WTC11 (cell line): Measurements from ENCODE around the gene CSNK1A1.

Experiments used
- E2F4 ChIP-seq: sonication (generic); formaldehyde crosslinking; IDR thresholded peaks from 2 replicates; pipeline ENCODE4 v1.8.1; 2022; ENCODE audit warnings: low read depth, mild to moderate bottlenecking, moderate library complexity, missing genetic modification reagents, borderline replicate concordance
- FOXK1 ChIP-seq: sonication (generic); formaldehyde crosslinking; IDR thresholded peaks from 2 replicates; pipeline ENCODE4 v1.8.0; 2022; ENCODE audit warnings: mild to moderate bottlenecking, moderate library complexity, missing genetic modification reagents
- IRF1 ChIP-seq: sonication (generic); formaldehyde crosslinking; IDR thresholded peaks from 2 replicates; pipeline ENCODE4 v1.8.0; 2023; ENCODE audit warnings: missing genetic modification reagents
- JAZF1 ChIP-seq: fragments of 250-450 bp; sonication (Bioruptor Pico); IDR thresholded peaks from 2 replicates; pipeline ENCODE4 v1.9.0; 2021; ENCODE audit warnings: moderate library complexity, mild to moderate bottlenecking, inconsistent platforms
- NR2C2 ChIP-seq: sonication (generic); formaldehyde crosslinking; IDR thresholded peaks from 2 replicates; pipeline ENCODE4 v1.8.0; 2022; ENCODE audit warnings: mild to moderate bottlenecking, missing genetic modification reagents
- USF1 ChIP-seq: sonication (generic); formaldehyde crosslinking; IDR thresholded peaks from 2 replicates; pipeline ENCODE4 v1.8.0; 2022; ENCODE audit warnings: mild to moderate bottlenecking, missing genetic modification reagents
- ZNF232 ChIP-seq: sonication (generic); formaldehyde crosslinking; IDR thresholded peaks from 2 replicates; pipeline ENCODE4 v1.8.0; 2022; ENCODE audit warnings: mild to moderate bottlenecking, missing genetic modification reagents
- ZNF263 ChIP-seq: sonication (generic); formaldehyde crosslinking; IDR thresholded peaks from 2 replicates; pipeline ENCODE4 v1.8.1; 2022; ENCODE audit warnings: low read depth, mild to moderate bottlenecking, moderate library complexity, missing genetic modification reagents
- TF ChIP-seq, protein P1 (sequence below): sonication (generic); formaldehyde crosslinking; IDR thresholded peaks from 2 replicates; pipeline ENCODE4 v1.8.1; 2023; ENCODE audit warnings: mild to moderate bottlenecking, missing genetic modification reagents, moderate library complexity
- TF ChIP-seq, protein P2 (sequence below): fragments of 200-600 bp; IDR thresholded peaks from 2 replicates; pipeline ENCODE4 v1.8.0; 2022; ENCODE audit warnings: antibody characterized with exemption

DNA sequence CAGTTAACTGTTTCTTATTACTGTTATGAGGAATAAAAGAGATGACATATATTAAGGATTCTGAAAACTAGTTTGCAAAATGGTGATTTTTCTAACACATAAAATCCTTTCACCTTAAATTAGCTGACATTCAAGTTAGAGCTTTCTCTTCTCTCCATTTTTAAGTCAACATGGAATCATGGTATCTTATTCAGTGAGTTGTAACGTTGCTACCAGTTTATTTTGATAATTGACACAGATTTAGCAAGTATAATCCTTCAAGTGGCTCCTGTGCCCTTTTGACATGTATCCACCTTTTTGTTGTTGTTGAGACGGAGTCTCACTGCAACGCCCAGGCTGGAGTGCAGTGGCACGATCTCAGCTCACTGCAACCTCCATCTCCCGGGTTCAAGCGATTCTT, 58.5 kb downstream of the CSNK1A1 start:
- TF ChIP-seq, protein P1, sequence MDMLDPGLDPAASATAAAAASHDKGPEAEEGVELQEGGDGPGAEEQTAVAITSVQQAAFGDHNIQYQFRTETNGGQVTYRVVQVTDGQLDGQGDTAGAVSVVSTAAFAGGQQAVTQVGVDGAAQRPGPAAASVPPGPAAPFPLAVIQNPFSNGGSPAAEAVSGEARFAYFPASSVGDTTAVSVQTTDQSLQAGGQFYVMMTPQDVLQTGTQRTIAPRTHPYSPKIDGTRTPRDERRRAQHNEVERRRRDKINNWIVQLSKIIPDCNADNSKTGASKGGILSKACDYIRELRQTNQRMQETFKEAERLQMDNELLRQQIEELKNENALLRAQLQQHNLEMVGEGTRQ (CRISPR knock-in tag) = no peak
- no peak for TF ChIP-seq JAZF1 (CRISPR knock-in tag)
- TF ChIP-seq IRF1 (CRISPR knock-in tag) = no peak
- no peak for TF ChIP-seq ZNF232
- TF ChIP-seq, protein P2, sequence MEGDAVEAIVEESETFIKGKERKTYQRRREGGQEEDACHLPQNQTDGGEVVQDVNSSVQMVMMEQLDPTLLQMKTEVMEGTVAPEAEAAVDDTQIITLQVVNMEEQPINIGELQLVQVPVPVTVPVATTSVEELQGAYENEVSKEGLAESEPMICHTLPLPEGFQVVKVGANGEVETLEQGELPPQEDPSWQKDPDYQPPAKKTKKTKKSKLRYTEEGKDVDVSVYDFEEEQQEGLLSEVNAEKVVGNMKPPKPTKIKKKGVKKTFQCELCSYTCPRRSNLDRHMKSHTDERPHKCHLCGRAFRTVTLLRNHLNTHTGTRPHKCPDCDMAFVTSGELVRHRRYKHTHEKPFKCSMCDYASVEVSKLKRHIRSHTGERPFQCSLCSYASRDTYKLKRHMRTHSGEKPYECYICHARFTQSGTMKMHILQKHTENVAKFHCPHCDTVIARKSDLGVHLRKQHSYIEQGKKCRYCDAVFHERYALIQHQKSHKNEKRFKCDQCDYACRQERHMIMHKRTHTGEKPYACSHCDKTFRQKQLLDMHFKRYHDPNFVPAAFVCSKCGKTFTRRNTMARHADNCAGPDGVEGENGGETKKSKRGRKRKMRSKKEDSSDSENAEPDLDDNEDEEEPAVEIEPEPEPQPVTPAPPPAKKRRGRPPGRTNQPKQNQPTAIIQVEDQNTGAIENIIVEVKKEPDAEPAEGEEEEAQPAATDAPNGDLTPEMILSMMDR = no peak
- TF ChIP-seq USF1 (CRISPR knock-in tag) = no peak
- no peak for TF ChIP-seq E2F4
- no peak for TF ChIP-seq FOXK1
- no peak for TF ChIP-seq ZNF263 (CRISPR knock-in tag)
- no peak for TF ChIP-seq NR2C2
